ENCODE measurements around the gene AZIN2.

The AZIN2 gene

DNA sequence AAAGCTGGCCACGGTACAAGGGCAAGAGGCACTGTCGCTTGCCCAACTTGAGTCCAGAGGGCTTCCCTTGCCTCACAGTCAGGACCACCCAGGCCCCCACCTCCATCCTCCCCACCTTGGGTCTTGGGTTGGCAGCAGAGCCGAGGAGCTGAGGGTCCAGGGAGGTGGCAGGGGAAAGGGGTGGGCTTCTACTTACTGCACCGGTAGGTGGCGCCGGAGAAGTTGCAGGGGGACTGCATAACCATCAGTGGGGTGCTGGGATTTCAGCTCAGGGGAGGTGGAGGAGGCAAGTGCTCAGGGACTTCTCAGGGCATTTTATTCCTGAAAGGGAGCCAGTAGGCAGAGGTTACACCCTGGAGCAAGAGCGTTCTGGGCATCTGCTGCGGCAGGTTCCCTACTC is 56.8 kb downstream of the AZIN2 start:
- CTCF ChIA-PET, result interaction anchor here (0.5 to 2.1 kb wide), 13 partner anchors 8 to 476 kb away, joined by 3 to 15 read pairs (median 4); no protein-coding TSS in a partner anchor
- TF ChIP-seq BHLHE40 (IDR thresholded peaks at IDR 0.05; ENCODE audit: borderline replicate concordance) (no peak), HDGF (IDR thresholded peaks at IDR 0.05; ENCODE audit: borderline replicate concordance) (no peak), LEF1 (IDR thresholded peaks at IDR 0.05; ENCODE audit: borderline replicate concordance) (no peak), ELF4 (IDR thresholded peaks at IDR 0.05) (no peak), L3MBTL2 (conservative IDR thresholded peaks at IDR 0.05) (no peak), SP1 (IDR thresholded peaks at IDR 0.05) (no peak), NFRKB (IDR thresholded peaks at IDR 0.05) (no peak), FOXK2 (IDR thresholded peaks at IDR 0.05) (no peak), FOXM1 (IDR thresholded peaks at IDR 0.05; ENCODE audit: borderline replicate concordance) (no peak)
- TF ChIP-seq, protein P1, sequence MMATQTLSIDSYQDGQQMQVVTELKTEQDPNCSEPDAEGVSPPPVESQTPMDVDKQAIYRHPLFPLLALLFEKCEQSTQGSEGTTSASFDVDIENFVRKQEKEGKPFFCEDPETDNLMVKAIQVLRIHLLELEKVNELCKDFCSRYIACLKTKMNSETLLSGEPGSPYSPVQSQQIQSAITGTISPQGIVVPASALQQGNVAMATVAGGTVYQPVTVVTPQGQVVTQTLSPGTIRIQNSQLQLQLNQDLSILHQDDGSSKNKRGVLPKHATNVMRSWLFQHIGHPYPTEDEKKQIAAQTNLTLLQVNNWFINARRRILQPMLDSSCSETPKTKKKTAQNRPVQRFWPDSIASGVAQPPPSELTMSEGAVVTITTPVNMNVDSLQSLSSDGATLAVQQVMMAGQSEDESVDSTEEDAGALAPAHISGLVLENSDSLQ (IDR thresholded peaks at IDR 0.05), result no peak
- POLR2A ChIA-PET, result interaction anchor here (1.2 to 4.6 kb wide), 2 partner anchors 10 to 15 kb away, joined by 4 to 27 read pairs; no protein-coding TSS in a partner anchor
- peak; percentile 67 for DNase-seq (ENCODE audit: extremely low spot score)

DNA sequence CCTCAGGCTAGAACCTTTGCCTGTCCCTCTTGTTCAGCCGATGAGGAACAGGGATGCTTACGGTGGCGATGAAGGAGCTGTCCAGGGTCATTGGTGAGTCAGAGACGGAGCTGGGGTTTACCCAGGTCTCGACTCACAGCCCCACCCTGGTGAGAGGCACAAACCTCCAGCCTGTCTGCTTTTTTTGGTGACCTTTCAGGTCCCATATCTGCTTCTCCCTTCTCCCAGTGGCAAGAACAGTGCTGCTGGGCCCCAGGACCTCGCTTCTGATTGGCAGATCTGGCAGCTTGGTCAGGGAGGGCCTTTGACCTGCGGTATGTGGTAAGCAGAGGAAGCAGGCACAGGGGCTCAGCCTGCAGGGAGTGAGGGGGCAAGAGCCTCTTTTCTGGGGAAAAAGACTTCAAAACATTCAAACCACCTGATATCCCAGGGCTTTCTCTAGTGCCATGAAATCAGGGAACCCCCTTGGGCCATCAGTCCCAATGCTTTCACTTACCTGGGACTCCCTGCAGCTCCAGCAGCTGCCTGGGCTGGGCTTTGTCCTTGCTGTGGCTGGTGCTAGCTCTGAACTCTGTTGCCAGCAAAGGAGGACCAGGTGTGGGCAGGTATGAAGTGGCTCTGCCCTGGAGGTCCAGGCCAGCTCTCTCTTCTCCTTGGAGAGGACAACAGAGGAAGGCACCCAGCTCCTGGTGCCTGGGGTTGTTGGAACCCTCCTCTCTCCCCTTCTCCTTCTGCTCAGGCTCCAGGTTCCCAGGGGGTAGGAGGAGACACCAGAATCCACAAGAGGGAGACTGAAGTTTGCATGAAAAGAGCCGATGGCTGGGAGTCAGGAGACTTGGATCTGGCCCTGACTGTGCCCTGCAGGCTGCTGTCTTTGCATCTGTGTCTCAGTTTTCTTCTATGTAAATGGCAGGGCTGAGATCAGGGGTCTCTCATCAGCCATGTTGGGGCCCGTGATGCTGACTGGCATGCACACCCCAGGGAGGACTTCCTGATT is 59.5 kb downstream of the AZIN2 start:
- POLR2A ChIA-PET, result interaction anchor here (4.6 kb wide), 1 partner anchor 13 kb away, joined by 27 read pairs; no protein-coding TSS in a partner anchor
- TF ChIP-seq ZNF384 (IDR thresholded peaks at IDR 0.05), result no peak
- no peak for TF ChIP-seq HDGF (IDR thresholded peaks at IDR 0.05; ENCODE audit: borderline replicate concordance)
- no peak for TF ChIP-seq TARDBP (IDR thresholded peaks at IDR 0.05)
- no peak for TF ChIP-seq BHLHE40 (IDR thresholded peaks at IDR 0.05; ENCODE audit: borderline replicate concordance)
- TF ChIP-seq, protein P1 (IDR thresholded peaks at IDR 0.05), result no peak
- TF ChIP-seq SP1 (IDR thresholded peaks at IDR 0.05), result no peak
- no peak for TF ChIP-seq NFRKB (IDR thresholded peaks at IDR 0.05)
- TF ChIP-seq FOXK2 (IDR thresholded peaks at IDR 0.05), result no peak
- no peak for TF ChIP-seq CTBP1 (IDR thresholded peaks at IDR 0.05; ENCODE audit: borderline replicate concordance)
- no peak for TF ChIP-seq SUZ12 (IDR thresholded peaks at IDR 0.05)
- TF ChIP-seq ELF4 (IDR thresholded peaks at IDR 0.05), result no peak
- DNase-seq (ENCODE audit: extremely low spot score), result no peak
- CTCF ChIA-PET, result interaction anchor here (0.6 to 0.7 kb wide), 3 partner anchors 13 to 329 kb away, joined by 3 read pairs; no protein-coding TSS in a partner anchor

DNA sequence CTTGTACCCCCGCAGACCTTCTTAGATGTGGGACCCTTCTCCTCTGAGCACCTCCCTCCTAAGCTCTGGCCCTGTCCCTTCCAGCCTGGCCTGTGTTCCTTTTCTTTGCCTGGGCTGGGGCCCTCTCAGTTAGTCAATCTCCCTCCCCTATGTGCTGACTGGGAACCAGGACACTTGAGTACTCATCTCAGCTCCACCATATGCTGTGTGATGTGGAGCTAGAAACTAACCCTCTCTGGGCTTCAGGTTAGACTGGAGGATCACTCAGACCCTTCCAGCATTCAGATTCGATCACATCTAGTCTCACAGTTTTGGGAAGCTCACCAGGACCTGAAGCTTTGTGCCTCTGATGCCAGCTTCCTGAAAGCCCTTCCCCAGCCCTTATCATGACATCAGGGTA is 60.3 kb downstream of the AZIN2 start:
- POLR2A ChIA-PET, result interaction anchor here (1.2 to 4.6 kb wide), 2 partner anchors 14 to 15 kb away, joined by 3 to 27 read pairs; no protein-coding TSS in a partner anchor
- no peak for DNase-seq (ENCODE audit: extremely low spot score)
- CTCF ChIA-PET, result interaction anchor here (0.7 kb wide), 1 partner anchor 329 kb away, joined by 3 read pairs; no protein-coding TSS in a partner anchor
- TF ChIP-seq NFRKB (IDR thresholded peaks at IDR 0.05), result no peak
- TF ChIP-seq ELF4 (IDR thresholded peaks at IDR 0.05), result no peak
- no peak for TF ChIP-seq FOXA1 (IDR thresholded peaks at IDR 0.05)
- TF ChIP-seq FOXM1 (IDR thresholded peaks at IDR 0.05; ENCODE audit: borderline replicate concordance), result no peak
- no peak for TF ChIP-seq L3MBTL2 (conservative IDR thresholded peaks at IDR 0.05)
- TF ChIP-seq SP1 (IDR thresholded peaks at IDR 0.05), result no peak
- no peak for TF ChIP-seq FOXK2 (IDR thresholded peaks at IDR 0.05)

DNA sequence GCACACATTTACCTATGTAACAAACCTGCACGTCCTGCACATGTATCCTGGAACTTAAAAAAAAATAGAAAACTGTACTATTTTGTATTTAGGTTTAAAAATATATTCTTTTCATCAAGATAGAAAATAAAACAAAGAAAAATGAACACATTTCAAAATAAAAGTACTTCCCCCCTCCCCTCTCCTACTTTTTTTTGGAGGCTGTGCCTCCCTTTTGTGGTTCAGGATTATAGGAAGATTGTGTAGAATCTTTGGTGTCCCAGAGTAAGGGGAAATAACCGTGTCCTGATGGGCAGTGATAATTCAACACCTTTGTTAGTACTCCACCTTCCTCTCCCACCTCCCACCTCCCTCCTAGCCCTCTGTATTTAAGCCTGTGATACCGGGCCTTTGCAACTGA is 60.8 kb downstream of the AZIN2 start:
- CTCF ChIA-PET, result no interaction called here
- no peak for DNase-seq (ENCODE audit: extremely low spot score)
- TF ChIP-seq SUZ12 (IDR thresholded peaks at IDR 0.05), result no peak
- no peak for TF ChIP-seq ARNT (IDR thresholded peaks at IDR 0.05)
- TF ChIP-seq FOXK2 (IDR thresholded peaks at IDR 0.05), result no peak
- no peak for TF ChIP-seq NFRKB (IDR thresholded peaks at IDR 0.05)
- TF ChIP-seq BHLHE40 (IDR thresholded peaks at IDR 0.05; ENCODE audit: borderline replicate concordance), result no peak
- POLR2A ChIA-PET, result interaction anchor here (1.0 to 1.2 kb wide), 2 partner anchors 15 to 16 kb away, joined by 3 to 4 read pairs; no protein-coding TSS in a partner anchor

DNA sequence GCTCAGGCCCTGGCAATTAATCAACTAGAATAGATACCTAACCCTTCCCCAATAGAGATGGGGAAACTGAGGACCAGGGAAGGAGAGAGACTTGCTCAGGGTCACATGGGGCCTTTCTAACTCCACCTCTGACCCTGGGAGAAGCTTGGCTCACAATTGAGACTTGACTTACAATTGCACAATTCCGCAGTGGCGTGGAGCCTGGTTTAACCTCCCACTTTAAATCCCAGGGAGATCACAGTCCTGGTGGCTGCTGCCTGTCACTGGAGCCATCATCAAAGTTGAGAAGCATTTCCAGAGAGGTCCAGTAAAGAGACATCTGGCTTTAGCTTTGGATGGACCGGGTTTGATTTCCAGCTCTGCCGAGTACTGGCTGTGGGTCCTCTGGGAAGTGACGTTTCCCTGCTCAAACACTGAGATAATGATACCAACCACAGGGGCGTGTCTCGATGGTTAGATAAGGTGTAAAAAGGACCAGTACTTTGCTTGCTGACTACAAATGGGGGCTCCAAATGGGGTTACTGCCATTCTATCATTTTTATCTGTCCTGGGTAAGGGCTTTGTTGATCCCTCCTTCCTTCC is 61.6 kb downstream of the AZIN2 start:
- CTCF ChIA-PET, result no interaction called here
- POLR2A ChIA-PET, result interaction anchor here (1.0 to 1.2 kb wide), 2 partner anchors 15 to 16 kb away, joined by 3 to 4 read pairs; no protein-coding TSS in a partner anchor
- TF ChIP-seq FOXM1 (IDR thresholded peaks at IDR 0.05; ENCODE audit: borderline replicate concordance), result no peak
- TF ChIP-seq LEF1 (IDR thresholded peaks at IDR 0.05; ENCODE audit: borderline replicate concordance), result no peak
- TF ChIP-seq ZNF384 (IDR thresholded peaks at IDR 0.05), result no peak
- TF ChIP-seq NFRKB (IDR thresholded peaks at IDR 0.05), result no peak
- no peak for TF ChIP-seq L3MBTL2 (conservative IDR thresholded peaks at IDR 0.05)
- TF ChIP-seq FOXA1 (IDR thresholded peaks at IDR 0.05), result no peak
- TF ChIP-seq HDGF (IDR thresholded peaks at IDR 0.05; ENCODE audit: borderline replicate concordance), result no peak
- no peak for TF ChIP-seq ELF4 (IDR thresholded peaks at IDR 0.05)
- no peak for TF ChIP-seq CTBP1 (IDR thresholded peaks at IDR 0.05; ENCODE audit: borderline replicate concordance)
- TF ChIP-seq, protein P1 (IDR thresholded peaks at IDR 0.05), result no peak
- no peak for TF ChIP-seq BHLHE40 (IDR thresholded peaks at IDR 0.05; ENCODE audit: borderline replicate concordance)
- no peak for DNase-seq (ENCODE audit: extremely low spot score)

DNA sequence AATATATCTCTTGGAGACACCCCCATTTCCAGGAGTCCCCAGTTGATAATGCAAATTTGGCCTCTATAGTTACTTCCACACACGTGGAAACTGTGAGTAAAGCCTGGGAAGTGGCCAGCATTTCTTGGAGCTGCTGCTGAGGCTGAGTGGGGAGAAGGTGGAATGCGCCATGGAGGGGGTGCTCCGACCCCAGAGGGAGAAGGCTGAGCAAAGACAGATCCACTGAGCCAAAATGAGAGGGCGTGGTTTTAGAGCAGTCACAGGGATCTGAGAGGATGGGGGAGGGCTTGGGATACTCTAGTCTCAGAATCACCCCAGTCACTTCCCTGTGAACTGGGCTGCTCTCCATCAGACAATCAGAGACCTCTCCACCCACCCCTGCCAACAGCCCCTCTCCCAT is 62.2 kb downstream of the AZIN2 start:
- POLR2A ChIA-PET, result no interaction called here
- CTCF ChIA-PET, result no interaction called here

More for the DNA sequence above, 62.2 kb downstream of the AZIN2 start:
- TF ChIP-seq, protein P1 (IDR thresholded peaks at IDR 0.05), result no peak
- TF ChIP-seq FOXA1 (IDR thresholded peaks at IDR 0.05), result no peak
- TF ChIP-seq HDGF (IDR thresholded peaks at IDR 0.05; ENCODE audit: borderline replicate concordance), result no peak
- TF ChIP-seq ARNT (IDR thresholded peaks at IDR 0.05), result no peak
- TF ChIP-seq ZNF384 (IDR thresholded peaks at IDR 0.05), result no peak
- no peak for DNase-seq (ENCODE audit: extremely low spot score)
